Gastroesophageal sphincter (tissue), 3 donors: ENCODE measurements around the gene TTLL8.

Experiments used
- CTCF ChIP-seq, 4 experiments: fragments of 200-600 bp in 2 of 4; fragments of 450-650 bp in 2 of 4; sonication (generic) in 1 of 4; IDR thresholded peaks; one replicate each; pipeline ENCODE4 v1.5.1; 2017 to 2019; ENCODE audit warnings: antibody characterized with exemption in 4 of 4, mild to moderate bottlenecking in 2 of 4, moderate library complexity in 2 of 4
- EP300 ChIP-seq: sonication (generic); formaldehyde crosslinking; IDR thresholded peaks from one replicate; pipeline ENCODE4 v1.6.1; 2017; ENCODE audit warnings: antibody characterized with exemption, mild to moderate bottlenecking
- POLR2A ChIP-seq, 2 donors: fragments of 450-650 bp; IDR thresholded peaks; one replicate each; pipeline ENCODE4 v1.6.1; 2017; ENCODE audit warnings: antibody characterized with exemption in 2 of 2, mild to moderate bottlenecking in 2 of 2, moderate library complexity in 1 of 2
- POLR2AphosphoS5 ChIP-seq: sonication (generic); formaldehyde crosslinking; IDR thresholded peaks from one replicate; pipeline ENCODE4 v1.6.1; 2017; ENCODE audit warnings: antibody characterized with exemption

- TF ChIP-seq CTCF (IDR thresholded peaks at IDR 0.05) (no peak), POLR2AphosphoS5 (no peak), EP300 (no peak), POLR2A (IDR thresholded peaks at IDR 0.05) (no peak)
Measured at GRCh38 chr22:50047346-50047745, 10.8 kb downstream of the TTLL8 start.
